ENCODE data around the gene ANKZF1. TPM values are rescaled to one million over a fixed set of nuclear protein-coding genes. Genes with fewer than 3 reads are reported as not detected.

ANKZF1 gene
- total and polyA plus RNA-seq, 2 of the 8 experiments (the other 6 are each of a cell fraction or from before 2014, with no cell fraction given) = 32.5 to 50.1 TPM

GRCh38 chr2:219210196-219210885, 19.3 kb upstream of the ANKZF1 start:
- Histone ChIP-seq H3K27ac (ENCODE audit: low read depth, low read length) (no peak overlapping the region), H3K79me2 (ENCODE audit: control insufficient read depth in 1 of 2, insufficient read depth in 2 of 2, low read length in 2 of 2) (no peaks in the 10 kb centered on the region), H2BK120ac (replicated peaks; ENCODE audit: low read depth, low read length) (no peak overlapping the region), H3K79me1 (ENCODE audit: low read depth, low read length) (no peaks in the 10 kb centered on the region), H3K14ac (ENCODE audit: insufficient read length) (no peak overlapping the region), H3K4me3 (ENCODE audit: extremely low read depth in 1 of 4, insufficient read depth in 2 of 4, low read depth in 3 of 4, low read length in 4 of 4) (no peak overlapping the region), H3K27me3 (replicated peaks in 1 of 4; ENCODE audit: control insufficient read depth in 3 of 4, extremely low read depth in 1 of 4, insufficient read depth in 3 of 4, low read length in 3 of 4) (no peaks in the 10 kb centered on the region), H4K91ac (replicated peaks; ENCODE audit: insufficient read length, low read length) (no peak overlapping the region), H3K56ac (replicated peaks; ENCODE audit: insufficient read length, low read depth, low read length) (no peak overlapping the region), H3K18ac (ENCODE audit: extremely low read depth, low read length) (no peak overlapping the region), H3K36me3 (ENCODE audit: control insufficient read depth in 2 of 4, insufficient read depth in 4 of 4, low read length in 3 of 4) (peaks cover 13 to 51% (median 23%) of the 10 kb centered on the region in 4 experiments), H3K23ac (ENCODE audit: insufficient read length) (no peak overlapping the region), H4K8ac (ENCODE audit: extremely low read depth, insufficient read depth, low read length) (no peak overlapping the region), H3K4ac (replicated peaks; ENCODE audit: insufficient read length, low read depth, low read length) (no peak overlapping the region), H2BK5ac (ENCODE audit: low read depth, low read length) (no peak overlapping the region), H3K4me2 (ENCODE audit: insufficient read depth in 1 of 2, low read depth in 2 of 2, low read length in 2 of 2) (no peak overlapping the region), H3K9ac (replicated peaks in 1 of 4; ENCODE audit: extremely low read depth in 1 of 4, low read depth in 3 of 4, low read length in 3 of 4) (no peak overlapping the region), H2BK12ac (ENCODE audit: low read depth, low read length) (no peak overlapping the region), H3K4me1 (replicated peaks in 1 of 4; ENCODE audit: control insufficient read depth in 3 of 4, insufficient read depth in 4 of 4, low read length in 3 of 4) (peaks cover 0 to 6% (median 3%) of the 10 kb centered on the region in 4 experiments; a peak in 5 of 7 replicates), H2BK15ac (ENCODE audit: low read length) (no peak overlapping the region), H2AFZ (ENCODE audit: low read length) (no peak overlapping the region), H2BK20ac (ENCODE audit: low read length) (no peak overlapping the region), H4K20me1 (replicated peaks in 1 of 2; ENCODE audit: control insufficient read depth in 1 of 2, insufficient read depth in 2 of 2, low read length in 2 of 2) (peaks cover 0 to 4% of the 10 kb centered on the region in 2 experiments), H4K5ac (ENCODE audit: insufficient read length, low read depth, low read length) (no peak overlapping the region), H3K9me3 (ENCODE audit: insufficient read depth in 2 of 2, low read depth in 1 of 2, low read length in 1 of 2) (no peaks in the 10 kb centered on the region), H2AK5ac (ENCODE audit: low read depth, low read length) (no peak overlapping the region), H3K23me2 (ENCODE audit: low read depth, low read length) (peaks cover 10% of the 10 kb centered on the region)
- ChIA-PET POLR2A (ENCODE audit: partially characterized antibody) (interaction anchor here (1.1 to 6.1 kb wide), 4 partner anchors 9 to 17 kb away, joined by 3 to 101 read pairs (median 4); partner anchors contain the start of gene ABCB6), CTCF (ENCODE audit: partially characterized antibody) (interaction anchor here (1.0 kb wide), 1 partner anchor 104 kb away, joined by 3 read pairs; no protein-coding TSS in a partner anchor)
- 90% methylated on average over 24 of the region's 24 CpGs; no CpG with 5 or more reads in 1 of the 2 experiments for WGBS, 2 experiments (ENCODE audit: extremely low coverage in 1 of 2, insufficient coverage in 1 of 2, insufficient read length in 1 of 2, insufficient replicate concordance in 2 of 2, low coverage in 1 of 2, low lambda C conversion rate in 2 of 2, missing lambda C conversion rate in 1 of 2)
- TF ChIP-seq CHD1 (IDR thresholded peaks at IDR 0.05; ENCODE audit: low read depth, low read length) = no peak
- no peak for FAIRE-seq
- DNase-seq (ENCODE audit: low read depth in 1 of 2, low spot score in 2 of 2) = no peak
